ENCODE data around the gene TSR1. TPM values are rescaled to one million over a fixed set of nuclear protein-coding genes. Genes with fewer than 3 reads are reported as not detected.
A peak's percentile ranks its signal among the peaks of the same experiment; 100 is the strongest.

The TSR1 gene
- total RNA-seq, 1 donor from 2014 or later, result 21.1 TPM

GRCh38 chr17:2346475-2346874 lies 10.2 kb upstream of the TSR1 start:
- Mint-ChIP-seq H3K36me3 (ENCODE audit: low read depth) (peaks cover 3% of the 10 kb centered on the region), H3K4me3 (ENCODE audit: unreplicated experiment) (no peak overlapping the region), H3K27me3 (ENCODE audit: low read depth) (no peaks in the 10 kb centered on the region), H3K27ac (ENCODE audit: unreplicated experiment) (no peak overlapping the region), H3K4me1 (ENCODE audit: low read depth) (peaks cover 11% of the 10 kb centered on the region), H3K9me3 (ENCODE audit: low read depth) (no peaks in the 10 kb centered on the region)
- no peak for DNase-seq (ENCODE audit: low spot score)
- TF ChIP-seq CTCF (IDR thresholded peaks at IDR 0.05), result no peak

GRCh38 chr17:2344528-2344927 lies 8.3 kb upstream of the TSR1 start:
- H3K4me1 Mint-ChIP-seq (ENCODE audit: low read depth), result peaks cover 11% of the 10 kb centered on the region
- no peak for TF ChIP-seq CTCF (IDR thresholded peaks at IDR 0.05)
- no peak overlapping the region for H3K27ac Mint-ChIP-seq (ENCODE audit: unreplicated experiment)
- H3K4me3 Mint-ChIP-seq (ENCODE audit: unreplicated experiment), result no peak overlapping the region
- DNase-seq (ENCODE audit: low spot score), result no peak
- no peaks in the 10 kb centered on the region for H3K9me3 Mint-ChIP-seq (ENCODE audit: low read depth)
- peaks cover 3% of the 10 kb centered on the region for H3K36me3 Mint-ChIP-seq (ENCODE audit: low read depth)
- no peaks in the 10 kb centered on the region for H3K27me3 Mint-ChIP-seq (ENCODE audit: low read depth)

GRCh38 chr17:2343421-2343820 lies 7.2 kb upstream of the TSR1 start:
- DNase-seq (ENCODE audit: low spot score), result no peak
- Mint-ChIP-seq H3K27me3 (ENCODE audit: low read depth) (no peaks in the 10 kb centered on the region), H3K4me1 (ENCODE audit: low read depth) (peaks cover 12% of the 10 kb centered on the region), H3K36me3 (ENCODE audit: low read depth) (peaks cover 3% of the 10 kb centered on the region), H3K27ac (ENCODE audit: unreplicated experiment) (no peak overlapping the region), H3K9me3 (ENCODE audit: low read depth) (no peaks in the 10 kb centered on the region), H3K4me3 (ENCODE audit: unreplicated experiment) (no peak overlapping the region)
- no peak for TF ChIP-seq CTCF (IDR thresholded peaks at IDR 0.05)

- Mint-ChIP-seq H3K27ac (ENCODE audit: unreplicated experiment) (peak overlapping the region; percentile 57), H3K4me1 (ENCODE audit: low read depth) (peaks cover 27% of the 10 kb centered on the region), H3K4me3 (ENCODE audit: unreplicated experiment) (peak overlapping the region; percentile 75), H3K27me3 (ENCODE audit: low read depth) (no peaks in the 10 kb centered on the region), H3K36me3 (ENCODE audit: low read depth) (peaks cover 10% of the 10 kb centered on the region), H3K9me3 (ENCODE audit: low read depth) (no peaks in the 10 kb centered on the region)
- TF ChIP-seq CTCF (IDR thresholded peaks at IDR 0.05), result no peak
- no peak for DNase-seq (ENCODE audit: low spot score)
Observed at GRCh38 chr17:2338315-2338657, 2.0 kb upstream of the TSR1 start.

GRCh38 chr17:2337544-2338314 lies 1.5 kb upstream of the TSR1 start:
- Mint-ChIP-seq H3K4me3 (ENCODE audit: unreplicated experiment) (peak overlapping the region; percentile 75), H3K27me3 (ENCODE audit: low read depth) (no peaks in the 10 kb centered on the region), H3K27ac (ENCODE audit: unreplicated experiment) (peak overlapping the region; percentile 57), H3K9me3 (ENCODE audit: low read depth) (no peaks in the 10 kb centered on the region), H3K36me3 (ENCODE audit: low read depth) (peaks cover 10% of the 10 kb centered on the region), H3K4me1 (ENCODE audit: low read depth) (peaks cover 27% of the 10 kb centered on the region)
- no peak for TF ChIP-seq CTCF (IDR thresholded peaks at IDR 0.05)
- DNase-seq (ENCODE audit: low spot score), result no peak
